ENCODE results near the gene ODAD3.

ODAD3 gene

DNA sequence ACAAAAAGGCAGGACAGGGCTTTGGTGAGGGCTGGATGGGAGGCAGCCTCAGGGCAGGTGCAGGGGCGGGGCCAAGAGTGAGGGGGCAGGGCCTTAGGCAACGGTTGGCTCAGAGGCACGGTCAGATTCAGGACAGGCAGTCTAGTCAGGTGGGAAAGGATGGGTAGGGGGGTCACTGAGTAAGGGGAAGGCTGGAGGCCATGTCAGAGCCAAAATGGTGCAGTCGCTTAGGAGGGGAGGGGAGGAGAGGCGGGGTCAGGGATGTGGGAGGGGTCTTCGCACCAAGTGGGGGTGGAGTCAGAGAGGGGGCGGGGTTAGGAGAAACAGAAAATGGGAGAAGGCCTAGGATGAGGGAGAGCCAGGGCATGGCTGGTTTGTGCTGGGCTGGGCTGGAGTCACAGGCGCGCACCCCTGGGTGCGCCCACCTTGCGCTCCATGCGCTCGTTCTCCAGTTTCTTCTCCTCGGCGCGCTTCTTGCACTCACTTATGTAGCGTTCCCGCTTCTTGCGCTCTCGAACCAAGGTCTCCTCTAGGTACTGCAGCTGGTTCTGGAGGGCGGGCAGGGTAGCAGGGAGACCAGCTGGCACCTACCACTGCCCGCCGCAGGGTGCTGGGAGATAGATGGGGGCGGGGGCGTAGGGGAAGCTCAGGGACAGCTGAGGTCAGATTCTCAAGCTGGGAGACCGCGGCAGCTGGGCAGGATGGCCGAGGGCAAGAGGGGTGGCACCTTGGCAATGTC lies 9.0 kb downstream of the ODAD3 start:
- TF ChIP-seq, protein P1, sequence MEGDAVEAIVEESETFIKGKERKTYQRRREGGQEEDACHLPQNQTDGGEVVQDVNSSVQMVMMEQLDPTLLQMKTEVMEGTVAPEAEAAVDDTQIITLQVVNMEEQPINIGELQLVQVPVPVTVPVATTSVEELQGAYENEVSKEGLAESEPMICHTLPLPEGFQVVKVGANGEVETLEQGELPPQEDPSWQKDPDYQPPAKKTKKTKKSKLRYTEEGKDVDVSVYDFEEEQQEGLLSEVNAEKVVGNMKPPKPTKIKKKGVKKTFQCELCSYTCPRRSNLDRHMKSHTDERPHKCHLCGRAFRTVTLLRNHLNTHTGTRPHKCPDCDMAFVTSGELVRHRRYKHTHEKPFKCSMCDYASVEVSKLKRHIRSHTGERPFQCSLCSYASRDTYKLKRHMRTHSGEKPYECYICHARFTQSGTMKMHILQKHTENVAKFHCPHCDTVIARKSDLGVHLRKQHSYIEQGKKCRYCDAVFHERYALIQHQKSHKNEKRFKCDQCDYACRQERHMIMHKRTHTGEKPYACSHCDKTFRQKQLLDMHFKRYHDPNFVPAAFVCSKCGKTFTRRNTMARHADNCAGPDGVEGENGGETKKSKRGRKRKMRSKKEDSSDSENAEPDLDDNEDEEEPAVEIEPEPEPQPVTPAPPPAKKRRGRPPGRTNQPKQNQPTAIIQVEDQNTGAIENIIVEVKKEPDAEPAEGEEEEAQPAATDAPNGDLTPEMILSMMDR (conservative IDR thresholded peaks at IDR 0.05; ENCODE audit: low read depth, low read length): no peak
- no peak overlapping the region for H3K4me3 ChIP-seq (ENCODE audit: low read depth, low read length)
- no peak for DNase-seq (ENCODE audit: low read depth)

DNA sequence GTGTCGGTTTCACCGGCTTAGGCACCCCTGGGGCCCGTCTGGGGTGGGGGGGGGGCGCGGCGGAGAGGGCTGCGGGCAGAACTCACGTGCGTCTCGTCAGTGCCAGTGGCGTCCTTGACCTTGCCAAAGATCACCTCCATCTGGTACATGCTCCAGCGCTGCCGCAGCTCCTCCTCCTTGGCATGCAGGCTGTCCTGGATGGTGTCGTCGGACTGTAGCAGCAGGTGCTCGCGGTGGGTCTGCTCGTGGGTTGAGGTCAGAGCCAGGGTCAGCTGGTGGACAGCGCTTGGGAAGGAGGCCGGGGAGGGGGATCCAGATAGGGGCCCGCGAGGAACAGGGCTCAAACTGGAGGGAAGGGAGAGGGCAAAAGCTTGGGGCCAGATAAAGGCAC lies 11.1 kb downstream of the ODAD3 start:
- no peak overlapping the region for H3K4me3 ChIP-seq (ENCODE audit: low read depth, low read length)
- TF ChIP-seq, protein P1 (conservative IDR thresholded peaks at IDR 0.05; ENCODE audit: low read depth, low read length): no peak

DNA sequence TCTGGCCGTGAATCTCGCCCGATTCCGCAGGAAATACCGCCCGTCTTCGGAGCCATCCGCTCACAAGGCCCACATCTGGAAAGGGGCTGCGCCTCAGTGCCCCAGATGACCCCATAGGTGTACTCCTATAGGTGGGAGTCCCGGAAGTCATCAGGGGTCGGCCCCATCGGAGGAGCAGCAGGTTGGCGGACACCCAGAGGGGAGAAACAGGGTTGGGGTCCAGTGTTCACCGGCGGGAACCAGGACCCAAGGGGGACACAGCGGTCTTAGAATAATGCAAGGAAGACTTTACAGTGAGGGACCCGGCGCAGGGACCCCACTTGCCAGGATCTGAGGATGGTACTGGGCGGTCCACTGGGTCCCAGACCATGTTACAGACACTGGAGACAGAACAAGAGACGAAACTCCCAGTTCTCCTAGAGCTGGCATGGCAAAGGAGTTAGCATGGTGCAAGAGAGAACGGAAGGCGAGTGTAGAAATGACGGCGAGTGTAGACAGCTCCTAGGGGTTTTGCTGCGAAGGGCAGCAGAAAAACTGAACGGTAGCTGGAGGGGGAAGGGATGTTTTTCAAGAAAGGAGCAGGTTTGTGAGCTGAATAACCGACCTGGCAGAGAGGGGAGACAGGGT lies 11.6 kb downstream of the ODAD3 start:
- TF ChIP-seq, protein P1 (conservative IDR thresholded peaks at IDR 0.05; ENCODE audit: low read depth, low read length): no peak
- DNase-seq (ENCODE audit: low read depth): no peak
- H3K4me3 ChIP-seq (ENCODE audit: low read depth, low read length): no peak overlapping the region

More for the DNA sequence above, 11.1 kb downstream of the ODAD3 start:
- no peak for DNase-seq (ENCODE audit: low read depth)

DNA sequence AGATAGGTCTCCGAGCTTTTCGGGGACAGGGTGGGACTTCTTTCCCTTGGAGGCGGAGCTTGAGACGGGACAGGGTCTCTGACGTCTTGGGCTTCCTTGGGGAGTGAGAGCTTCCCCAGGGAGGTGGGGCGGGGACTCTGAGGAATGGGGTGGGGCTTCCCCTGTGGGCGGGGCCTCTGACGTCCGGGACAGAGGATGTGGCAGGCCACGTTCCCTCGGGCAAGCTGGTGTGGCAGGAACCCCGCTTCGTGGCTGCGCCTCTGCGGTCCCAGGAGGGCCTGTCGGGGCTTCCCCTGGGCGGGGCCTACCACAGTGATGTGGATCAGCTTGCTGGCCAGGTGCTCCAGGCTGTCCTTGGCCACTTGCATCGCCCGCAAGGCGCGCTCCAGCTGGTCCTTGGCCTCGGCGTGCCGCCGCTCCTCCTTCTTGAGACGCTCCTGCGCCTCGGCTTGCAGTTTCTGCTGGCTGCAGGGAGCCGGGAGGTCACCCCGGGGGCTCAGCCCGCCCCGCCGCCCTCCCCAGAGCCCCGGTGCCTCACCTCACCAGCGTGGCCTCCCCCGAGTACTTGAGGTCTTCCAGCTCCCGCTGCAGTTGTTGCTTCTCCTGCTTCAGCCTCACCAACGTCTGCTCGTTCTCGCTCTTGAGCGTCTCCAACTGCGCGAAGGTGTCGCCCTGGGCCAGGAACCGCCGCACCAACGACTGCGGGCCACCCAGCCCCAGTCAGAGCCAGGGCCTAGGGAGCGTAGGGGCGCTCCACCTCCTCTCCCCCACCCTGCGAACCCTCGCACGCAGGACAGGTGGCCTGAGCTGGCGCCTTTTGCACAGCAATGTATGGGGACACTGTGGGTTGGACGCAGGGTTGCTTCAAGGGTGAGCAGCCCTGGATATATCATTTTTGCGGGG lies 12.5 kb downstream of the ODAD3 start:
- peak; percentile 26 for DNase-seq (ENCODE audit: low read depth)
- TF ChIP-seq, protein P1 (conservative IDR thresholded peaks at IDR 0.05; ENCODE audit: low read depth, low read length): no peak
- no peak overlapping the region for H3K4me3 ChIP-seq (ENCODE audit: low read depth, low read length)

DNA sequence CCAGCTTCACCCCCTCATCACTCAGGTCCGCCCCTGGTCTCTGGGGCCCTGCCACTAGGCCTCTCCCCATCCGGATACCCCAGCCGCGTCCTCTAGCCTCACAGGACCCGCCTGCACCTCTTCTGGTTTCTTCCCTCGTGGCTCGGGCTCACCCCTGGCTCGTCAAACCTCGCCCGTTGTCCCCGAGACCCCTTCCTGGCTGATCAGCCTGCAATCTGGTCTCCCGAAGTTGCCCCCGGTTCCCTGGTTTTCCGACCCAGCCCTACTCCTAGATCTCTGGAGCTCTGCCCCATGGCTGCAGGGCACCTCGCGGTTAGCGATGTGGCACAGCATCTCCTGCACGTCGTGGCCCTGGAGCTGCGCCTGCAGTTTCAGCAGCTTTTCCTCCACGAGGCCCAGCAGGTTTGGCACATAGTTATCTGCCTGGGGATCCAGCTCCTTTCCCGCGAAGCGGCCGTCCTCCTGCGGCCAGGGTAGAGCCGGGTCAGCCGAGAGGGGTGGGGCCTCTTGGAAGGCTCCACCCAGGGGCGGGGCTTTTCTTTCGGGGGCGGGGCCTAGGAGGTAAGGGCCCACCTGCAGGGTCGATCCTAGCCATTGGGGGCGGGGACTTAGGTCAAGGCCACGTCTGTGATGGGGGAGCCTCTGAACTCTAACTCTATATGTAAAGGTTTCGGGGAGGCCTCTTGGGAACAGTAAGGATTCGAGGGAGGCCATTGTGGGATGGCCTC lies 13.4 kb downstream of the ODAD3 start:
- H3K4me3 ChIP-seq (ENCODE audit: low read depth, low read length): no peak overlapping the region
- TF ChIP-seq, protein P1 (conservative IDR thresholded peaks at IDR 0.05; ENCODE audit: low read depth, low read length): no peak
- no peak for DNase-seq (ENCODE audit: low read depth)

Data from choroid plexus epithelial cell (primary cell).